HG02938 (cell line): Measurements from ENCODE around the gene KRTAP9-2.
"Not testable (repeated sequence)": the region's sequence is repeated elsewhere in the genome, so short reads cannot be mapped to it uniquely, and the experiment has no call there.

Source experiments
- ATAC-seq: cut with Tn5 transposase; IDR thresholded peaks from one replicate; pipeline ENCODE4 v1.9.1; 2021; ENCODE audit warnings: mild to moderate bottlenecking, moderate library complexity; ENCODE audit not compliant: unreplicated experiment

The KRTAP9-2 gene

GRCh38 chr17:41226598-41227095, at the start of gene KRTAP9-2:
TSS of gene KRTAP9-2 (plus strand) at chr17:41226648. CDS start at chr17:41226655, 7 bp downstream.
- ATAC-seq: not testable (repeated sequence)

GRCh38 chr17:41176744-41177387, 49.6 kb upstream of the KRTAP9-2 start:
- ATAC-seq: no peak

- ATAC-seq: no peak
Measured at GRCh38 chr17:41177727-41178271, 48.6 kb upstream of the KRTAP9-2 start, which contains the start of gene KRTAP4-2. TSS of gene KRTAP4-2 (minus strand) at chr17:41178221. CDS start at chr17:41178164, 57 bp downstream.

DNA sequence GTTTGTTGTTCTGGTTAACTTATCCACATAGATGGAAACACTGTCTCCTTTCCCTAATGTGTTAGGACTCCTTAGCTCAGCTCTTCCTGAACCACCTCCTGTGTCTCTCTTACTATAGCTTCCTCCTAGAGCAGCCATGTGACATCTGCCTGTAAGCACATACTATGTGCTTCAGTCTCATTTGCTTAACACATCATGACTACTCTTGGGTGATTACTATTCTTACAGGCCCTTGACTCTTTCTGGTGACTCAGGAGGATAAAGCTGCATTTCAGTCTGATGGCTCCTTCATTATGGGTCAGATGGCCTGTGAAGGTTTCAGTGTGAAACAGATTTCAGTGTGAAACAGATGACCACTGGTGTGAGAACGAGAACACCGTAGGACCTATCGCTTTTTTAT, 48.1 kb upstream of the KRTAP9-2 start:
- ATAC-seq: no peak

DNA sequence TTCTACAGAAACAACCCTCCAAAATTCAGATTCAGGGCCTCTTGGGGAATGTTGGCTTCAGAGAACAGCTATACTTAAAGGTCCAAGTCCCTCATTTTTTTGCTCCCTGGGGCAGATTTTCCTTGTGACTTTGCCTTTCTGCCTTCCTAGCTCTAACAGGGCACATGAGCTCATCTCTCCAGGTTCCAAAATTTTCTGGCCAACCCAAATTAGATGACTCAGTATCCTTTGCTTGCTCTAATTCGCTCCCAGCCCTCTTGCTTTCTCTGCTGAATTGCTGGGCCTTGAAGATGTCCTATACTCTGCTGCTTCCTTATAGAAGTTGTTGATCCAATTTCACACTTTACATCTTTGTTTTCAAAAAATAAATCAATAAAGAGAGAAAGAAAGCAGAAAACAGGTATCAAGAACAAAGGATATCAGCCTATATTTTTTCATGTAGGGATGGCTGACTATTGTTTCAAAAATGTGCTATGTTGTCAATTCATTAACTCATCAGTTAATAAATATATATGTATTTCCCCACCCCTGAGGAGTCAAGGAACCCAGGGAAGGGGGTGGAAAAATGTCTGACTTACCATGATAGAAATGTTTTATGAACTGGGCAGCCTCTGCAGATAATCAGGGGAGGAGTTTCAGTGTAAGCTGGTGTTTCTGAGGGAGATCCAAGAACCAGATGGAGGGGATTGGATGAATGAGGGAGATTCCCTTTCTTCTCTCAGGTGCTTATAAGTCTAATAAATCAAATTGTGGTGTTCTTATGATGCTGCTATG, 47.4 kb upstream of the KRTAP9-2 start:
- no peak for ATAC-seq

DNA sequence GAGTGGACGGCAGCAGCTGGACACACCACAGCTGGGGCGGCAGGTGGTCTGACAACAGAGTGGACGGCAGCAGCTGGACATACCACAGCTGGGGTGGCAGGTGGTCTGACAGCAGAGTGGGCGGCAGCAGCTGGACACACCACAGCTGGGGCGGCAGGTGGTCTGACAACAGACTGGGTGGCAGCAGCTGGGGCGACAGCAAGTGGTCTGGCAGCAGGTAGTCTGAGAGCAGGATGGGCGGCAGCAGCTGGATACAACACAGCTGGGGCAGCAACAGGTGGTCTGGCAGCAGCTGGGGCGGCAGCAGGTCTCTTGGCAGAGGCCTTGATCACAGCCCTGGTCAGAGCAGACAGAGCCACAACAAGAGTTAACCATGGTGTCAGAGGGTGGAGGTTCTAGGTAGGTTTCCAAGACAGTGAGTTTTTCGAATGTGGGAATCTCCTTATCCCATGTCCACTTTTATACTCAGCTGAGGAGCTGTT, 41.9 kb upstream of the KRTAP9-2 start, which contains the start of gene KRTAP4-1:
KRTAP4-1 (minus strand) TSS at position 432 of the 482 bp plus-strand sequence; CDS start at position 375, 57 bp downstream.
- no peak for ATAC-seq

DNA sequence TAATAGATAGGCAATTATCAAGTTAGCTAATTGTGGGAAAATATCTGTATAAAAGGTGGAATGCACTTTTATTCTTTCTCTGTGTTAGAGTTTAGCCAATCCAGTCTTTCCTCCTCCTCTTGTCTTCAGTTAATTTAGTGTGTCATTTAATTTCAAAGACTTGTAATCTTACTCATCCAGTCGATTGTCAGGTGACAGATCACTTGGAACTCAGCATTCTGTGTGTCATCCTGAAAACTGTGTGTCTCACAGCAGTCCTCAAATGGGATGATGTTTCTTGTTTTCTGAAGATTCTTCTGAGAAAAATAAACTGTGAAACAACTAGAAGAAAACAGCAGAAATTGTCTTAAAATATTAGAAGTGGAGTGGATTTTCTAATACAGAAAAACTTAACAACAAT, 41.4 kb upstream of the KRTAP9-2 start:
- no peak for ATAC-seq

DNA sequence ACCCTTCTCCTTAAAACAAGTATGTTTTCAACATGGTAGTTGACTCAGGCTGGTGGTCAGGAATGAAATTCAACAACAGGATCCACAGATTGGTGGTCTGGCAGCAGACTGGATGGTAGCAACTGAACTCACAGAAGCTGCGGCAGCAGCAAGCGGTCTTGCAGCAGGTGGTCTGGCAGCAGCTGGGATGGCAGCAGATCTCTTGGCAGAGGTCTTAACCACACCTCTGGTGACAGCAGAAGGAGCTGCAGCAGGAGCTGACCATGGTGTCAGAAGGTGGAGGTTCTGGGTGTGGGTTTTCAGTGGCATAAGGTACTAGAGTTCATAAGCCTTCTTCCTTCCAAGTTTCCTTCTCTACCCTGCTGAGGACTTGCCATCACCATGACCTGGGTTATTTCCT, 39.6 kb upstream of the KRTAP9-2 start:
- ATAC-seq: no peak

DNA sequence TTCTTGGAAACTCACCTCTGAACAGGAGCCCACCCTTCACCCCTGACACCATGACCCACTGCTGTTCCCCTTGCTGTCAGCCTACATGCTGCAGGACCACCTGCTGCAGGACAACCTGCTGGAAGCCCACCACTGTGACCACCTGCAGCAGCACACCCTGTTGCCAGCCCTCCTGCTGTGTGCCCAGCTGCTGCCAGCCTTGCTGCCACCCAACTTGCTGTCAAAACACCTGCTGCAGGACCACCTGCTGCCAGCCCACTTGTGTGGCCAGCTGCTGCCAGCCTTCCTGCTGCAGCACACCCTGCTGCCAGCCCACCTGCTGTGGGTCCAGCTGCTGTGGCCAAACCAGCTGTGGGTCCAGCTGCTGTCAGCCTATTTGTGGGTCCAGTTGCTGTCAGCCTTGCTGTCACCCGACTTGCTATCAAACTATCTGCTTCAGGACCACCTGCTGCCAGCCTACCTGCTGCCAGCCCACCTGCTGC, 36.6 kb upstream of the KRTAP9-2 start, which contains the start of gene KRTAP9-1:
KRTAP9-1 (plus strand) TSS at position 51 of the 482 bp plus-strand sequence; CDS start at position 51, 0 bp downstream.
- not testable (repeated sequence) for ATAC-seq

GRCh38 chr17:41190328-41190727, 36.1 kb upstream of the KRTAP9-2 start:
- ATAC-seq: no peak

GRCh38 chr17:41196068-41196467, 30.4 kb upstream of the KRTAP9-2 start:
- ATAC-seq: no peak

GRCh38 chr17:41199421-41200078, 26.9 kb upstream of the KRTAP9-2 start:
- ATAC-seq: no peak

DNA sequence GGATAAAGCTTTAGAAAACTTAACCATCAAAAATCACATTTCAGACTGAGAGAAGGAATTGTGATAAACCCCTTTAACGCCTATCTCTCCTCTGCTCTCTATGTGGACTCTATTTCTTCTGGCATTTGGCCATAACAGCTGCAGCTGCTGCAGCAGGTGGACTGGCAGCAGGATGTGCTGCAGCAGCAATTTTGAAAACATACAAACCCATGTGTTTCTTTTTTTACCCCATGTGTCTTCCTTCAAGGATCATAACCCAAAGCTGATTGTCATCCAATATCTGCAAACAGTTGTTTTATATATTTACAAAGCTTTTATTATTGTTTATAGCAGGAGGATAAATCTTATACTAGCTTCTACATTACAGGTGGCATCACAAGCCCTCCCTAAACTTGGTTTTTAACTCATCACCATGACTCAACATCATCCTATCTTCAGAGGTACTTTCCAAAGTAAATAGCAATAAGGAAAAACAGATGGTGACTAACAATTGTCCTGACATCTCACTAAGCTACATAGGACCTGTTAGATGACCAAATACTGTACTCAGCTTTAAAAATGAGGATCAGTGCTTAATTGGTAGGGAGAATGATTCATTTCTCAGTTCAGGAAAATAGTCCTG, 14.5 kb upstream of the KRTAP9-2 start:
- ATAC-seq: no peak

DNA sequence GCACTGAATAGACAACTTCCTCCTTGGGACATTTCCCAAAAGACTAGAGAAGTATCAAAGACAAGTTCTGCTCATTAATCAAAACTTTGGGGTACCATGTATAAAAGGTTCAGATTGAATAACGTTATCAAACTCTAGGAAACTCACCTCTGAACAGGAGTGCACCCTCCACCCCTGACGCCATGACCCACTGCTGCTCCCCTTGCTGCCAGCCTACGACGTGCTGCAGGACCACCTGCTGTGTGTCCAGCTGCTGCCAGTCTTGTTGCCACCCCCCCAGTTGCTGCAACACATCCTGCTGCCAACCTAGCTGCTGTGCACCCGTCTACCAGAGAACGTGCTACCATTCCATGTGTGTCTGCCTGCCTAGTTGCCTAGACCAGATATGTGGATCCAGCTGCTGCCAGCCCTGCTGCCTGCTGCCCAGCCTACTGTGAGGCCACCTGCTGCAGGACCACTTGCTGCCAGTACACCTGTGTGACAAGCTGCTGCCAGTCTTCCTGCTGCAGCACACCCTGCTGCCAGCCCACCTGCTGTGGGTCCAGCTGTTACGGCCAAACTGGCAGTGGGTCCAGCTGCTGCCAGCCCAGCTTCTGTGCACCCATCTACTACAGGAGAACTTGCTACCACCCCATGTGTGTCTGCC, 13.8 kb upstream of the KRTAP9-2 start:
- ATAC-seq: no peak

DNA sequence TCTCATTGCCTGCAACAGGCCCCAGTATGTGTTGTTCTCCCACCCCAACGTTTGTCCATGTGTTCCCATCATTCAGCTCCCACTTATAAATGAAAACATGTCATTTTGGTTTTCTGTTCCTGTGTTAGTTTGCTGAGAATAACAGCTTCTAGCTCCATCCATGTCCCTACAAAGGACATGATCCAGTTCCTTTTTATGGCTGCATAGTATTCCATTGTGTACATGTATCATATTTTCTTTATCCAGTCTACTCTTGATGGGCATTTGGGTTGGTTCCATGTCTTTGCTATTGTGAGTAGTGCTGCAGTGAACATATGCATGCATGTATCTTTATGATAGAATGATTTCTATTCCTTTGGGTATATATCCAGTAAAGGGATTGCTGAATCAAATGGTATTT, 10.8 kb upstream of the KRTAP9-2 start:
- no peak for ATAC-seq

DNA sequence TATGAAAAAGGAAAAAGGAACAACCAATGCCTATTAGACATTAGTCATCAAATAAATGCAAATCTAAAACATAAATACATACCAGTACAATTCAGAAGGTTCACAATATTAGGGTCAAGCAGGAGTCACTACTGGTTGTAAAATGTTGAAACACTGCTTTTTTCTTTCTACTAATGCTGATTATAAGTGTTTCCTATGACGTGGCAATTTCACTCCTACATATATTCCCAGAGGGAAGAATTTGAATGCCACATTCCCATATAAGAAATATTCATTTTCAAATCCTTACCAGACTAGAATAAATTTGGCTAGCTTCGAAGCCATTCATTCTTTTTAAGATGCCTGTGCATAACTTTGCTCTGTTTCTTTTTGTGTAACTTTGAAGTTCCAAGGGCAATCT, 2.6 kb upstream of the KRTAP9-2 start:
- ATAC-seq: no peak

GRCh38 chr17:41226051-41226450, 397 bp upstream of the KRTAP9-2 start:
- ATAC-seq: no peak

- ATAC-seq: no peak
Measured at GRCh38 chr17:41230094-41230493, 3.6 kb downstream of the KRTAP9-2 start.

GRCh38 chr17:41231731-41232130, 5.3 kb downstream of the KRTAP9-2 start:
- ATAC-seq: no peak
